ENCODE results near the gene DSCAML1.

DNA sequence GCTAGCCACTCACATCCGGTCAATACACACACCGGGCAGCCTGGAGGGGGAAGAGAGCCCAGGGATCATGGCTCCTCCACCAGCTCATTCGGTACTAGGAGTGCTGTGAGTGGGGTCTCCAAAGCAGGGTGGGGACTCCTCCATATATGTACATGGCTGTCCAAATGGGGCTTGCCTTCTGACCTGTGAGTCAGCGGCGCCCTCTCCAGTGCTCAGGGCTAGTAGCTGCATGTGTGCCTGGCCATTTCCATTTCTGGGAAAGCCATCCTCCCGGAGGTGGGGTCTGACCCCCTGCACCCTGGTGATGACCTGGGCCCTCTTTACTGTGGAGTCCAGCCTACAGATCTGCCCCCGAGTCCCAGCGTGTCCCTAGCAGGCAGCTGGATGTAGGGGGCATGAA, 287.5 kb downstream of the DSCAML1 start:
- TF ChIP-seq, protein P1, sequence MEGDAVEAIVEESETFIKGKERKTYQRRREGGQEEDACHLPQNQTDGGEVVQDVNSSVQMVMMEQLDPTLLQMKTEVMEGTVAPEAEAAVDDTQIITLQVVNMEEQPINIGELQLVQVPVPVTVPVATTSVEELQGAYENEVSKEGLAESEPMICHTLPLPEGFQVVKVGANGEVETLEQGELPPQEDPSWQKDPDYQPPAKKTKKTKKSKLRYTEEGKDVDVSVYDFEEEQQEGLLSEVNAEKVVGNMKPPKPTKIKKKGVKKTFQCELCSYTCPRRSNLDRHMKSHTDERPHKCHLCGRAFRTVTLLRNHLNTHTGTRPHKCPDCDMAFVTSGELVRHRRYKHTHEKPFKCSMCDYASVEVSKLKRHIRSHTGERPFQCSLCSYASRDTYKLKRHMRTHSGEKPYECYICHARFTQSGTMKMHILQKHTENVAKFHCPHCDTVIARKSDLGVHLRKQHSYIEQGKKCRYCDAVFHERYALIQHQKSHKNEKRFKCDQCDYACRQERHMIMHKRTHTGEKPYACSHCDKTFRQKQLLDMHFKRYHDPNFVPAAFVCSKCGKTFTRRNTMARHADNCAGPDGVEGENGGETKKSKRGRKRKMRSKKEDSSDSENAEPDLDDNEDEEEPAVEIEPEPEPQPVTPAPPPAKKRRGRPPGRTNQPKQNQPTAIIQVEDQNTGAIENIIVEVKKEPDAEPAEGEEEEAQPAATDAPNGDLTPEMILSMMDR (IDR thresholded peaks at IDR 0.05), result no peak
- no peak for TF ChIP-seq POLR2A (IDR thresholded peaks at IDR 0.05)
- no peak for TF ChIP-seq EP300 (IDR thresholded peaks at IDR 0.05)

All from tibial nerve (tissue), 4 donors.